Liver (tissue), 3 donors: Measurements from ENCODE around the gene MAP4K1.
"Not testable (repeated sequence)": the region's sequence is repeated elsewhere in the genome, so short reads cannot be mapped to it uniquely, and the experiment has no call there.

ENCODE experiments used
- EGR1 ChIP-seq, 2 donors: IDR thresholded peaks; 2 replicates each; pipeline ENCODE4 v1.6.1; 2016 to 2018; ENCODE audit warnings: antibody characterized with exemption in 2 of 2, low read depth in 2 of 2
- GABPA ChIP-seq, 2 donors: IDR thresholded peaks in 1 of 2; conservative IDR thresholded peaks in 1 of 2; 2 replicates each; pipeline ENCODE4 v1.6.1; 2016; ENCODE audit warnings: antibody characterized with exemption in 2 of 2, mild to moderate bottlenecking in 1 of 2, moderate library complexity in 1 of 2
- REST ChIP-seq: IDR thresholded peaks from 2 replicates; pipeline ENCODE4 v1.6.1; 2016; ENCODE audit warnings: antibody characterized with exemption, mild to moderate bottlenecking
- YY1 ChIP-seq: IDR thresholded peaks from 2 replicates; pipeline ENCODE4 v1.6.1; 2016; ENCODE audit warnings: antibody characterized with exemption, mild to moderate bottlenecking
- TF ChIP-seq, protein P1 (sequence below): fragments of 150-350 bp; IDR thresholded peaks from 2 replicates; pipeline ENCODE4 v1.5.1; 2017; ENCODE audit warnings: improper control_type of control experiment, low read depth, low read length; ENCODE audit not compliant: missing input control
- donor health status: healthy.
- donor health status: healthy.

- TF ChIP-seq, protein P1, sequence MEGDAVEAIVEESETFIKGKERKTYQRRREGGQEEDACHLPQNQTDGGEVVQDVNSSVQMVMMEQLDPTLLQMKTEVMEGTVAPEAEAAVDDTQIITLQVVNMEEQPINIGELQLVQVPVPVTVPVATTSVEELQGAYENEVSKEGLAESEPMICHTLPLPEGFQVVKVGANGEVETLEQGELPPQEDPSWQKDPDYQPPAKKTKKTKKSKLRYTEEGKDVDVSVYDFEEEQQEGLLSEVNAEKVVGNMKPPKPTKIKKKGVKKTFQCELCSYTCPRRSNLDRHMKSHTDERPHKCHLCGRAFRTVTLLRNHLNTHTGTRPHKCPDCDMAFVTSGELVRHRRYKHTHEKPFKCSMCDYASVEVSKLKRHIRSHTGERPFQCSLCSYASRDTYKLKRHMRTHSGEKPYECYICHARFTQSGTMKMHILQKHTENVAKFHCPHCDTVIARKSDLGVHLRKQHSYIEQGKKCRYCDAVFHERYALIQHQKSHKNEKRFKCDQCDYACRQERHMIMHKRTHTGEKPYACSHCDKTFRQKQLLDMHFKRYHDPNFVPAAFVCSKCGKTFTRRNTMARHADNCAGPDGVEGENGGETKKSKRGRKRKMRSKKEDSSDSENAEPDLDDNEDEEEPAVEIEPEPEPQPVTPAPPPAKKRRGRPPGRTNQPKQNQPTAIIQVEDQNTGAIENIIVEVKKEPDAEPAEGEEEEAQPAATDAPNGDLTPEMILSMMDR: not testable (repeated sequence)
- TF ChIP-seq REST; GABPA (IDR thresholded peaks at IDR 0.05 in 1 of 2, conservative IDR thresholded peaks at IDR 0.05 in 1 of 2); EGR1 (IDR thresholded peaks at IDR 0.05; ENCODE audit: low read depth in 2 of 2); YY1: not testable (repeated sequence)
Observed at GRCh38 chr19:38602856-38603255, 14.9 kb downstream of the MAP4K1 start.
